Measurements from ENCODE around the gene PUSL1.
A peak's percentile ranks its signal among the peaks of the same experiment; 100 is the strongest.
"Not testable (repeated sequence)": the region's sequence is repeated elsewhere in the genome, so short reads cannot be mapped to it uniquely, and the experiment has no call there.

The PUSL1 gene

GRCh38 chr1:1310476-1311053 is 2.2 kb downstream of the PUSL1 start:
- DNase-seq: no peak

GRCh38 chr1:1311107-1312104 is 3.0 kb downstream of the PUSL1 start:
- DNase-seq: no peak

- DNase-seq: no peak
Observed at GRCh38 chr1:1312450-1313314, 4.3 kb downstream of the PUSL1 start.

DNA sequence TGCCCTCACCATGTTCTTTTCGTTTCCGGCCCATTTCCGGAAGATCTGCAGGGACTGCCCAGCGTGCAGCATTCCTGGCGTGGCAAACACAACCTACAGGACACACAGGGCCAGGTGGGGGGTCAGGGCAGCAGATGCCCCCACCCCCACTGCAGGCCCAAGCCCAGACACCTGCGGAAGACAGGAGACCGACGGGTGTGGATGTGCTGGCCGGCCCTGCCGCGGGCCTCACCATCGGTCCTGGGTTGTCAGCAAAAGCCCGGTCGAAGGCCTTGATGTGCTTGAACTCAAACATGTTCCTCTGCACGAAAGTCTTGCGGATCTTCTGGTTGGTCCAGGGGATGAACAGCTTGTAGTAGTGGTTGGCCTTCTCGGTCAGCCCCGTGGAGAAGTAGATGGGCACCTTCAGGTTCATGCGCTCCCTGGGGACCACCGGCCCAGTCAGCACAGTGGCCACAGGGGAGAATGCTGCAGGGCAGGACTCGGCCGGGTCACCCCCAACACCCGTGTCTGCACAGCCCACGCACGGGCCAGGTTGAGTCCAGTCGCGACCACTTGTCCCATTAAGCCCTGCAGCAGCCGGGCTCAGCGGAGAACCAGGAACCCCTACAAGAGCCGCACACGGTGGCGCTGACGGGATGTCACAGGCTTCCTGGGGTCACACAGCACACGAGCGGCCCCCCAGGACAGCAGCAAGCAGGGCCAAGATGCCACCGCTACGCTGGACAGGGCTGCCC is 5.3 kb downstream of the PUSL1 start:
- DNase-seq: no peak

DNA sequence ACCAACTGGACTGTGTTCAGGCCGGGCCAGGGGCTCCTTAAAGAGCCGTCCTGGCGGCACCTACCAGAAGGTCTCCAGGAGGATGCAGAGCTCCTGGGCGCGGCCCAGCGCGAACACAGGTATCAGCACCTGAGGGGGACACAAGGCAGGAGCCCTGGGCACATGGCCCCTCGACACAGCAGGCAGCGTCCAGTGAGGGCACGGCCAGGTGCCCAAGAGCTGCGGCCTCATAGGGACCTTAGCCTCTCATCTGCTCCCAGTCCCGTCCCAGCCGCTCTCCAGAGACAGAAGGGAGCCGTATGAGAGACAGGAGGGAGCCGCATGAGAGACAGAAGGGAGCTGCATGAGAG is 5.8 kb downstream of the PUSL1 start:
- DNase-seq: no peak

- no peak for DNase-seq
Observed at GRCh38 chr1:1314678-1315335, 6.4 kb downstream of the PUSL1 start.

- no peak for DNase-seq
Observed at GRCh38 chr1:1315435-1315954, 7.1 kb downstream of the PUSL1 start.

GRCh38 chr1:1316199-1316598 is 7.8 kb downstream of the PUSL1 start:
- DNase-seq: not testable (repeated sequence)

DNA sequence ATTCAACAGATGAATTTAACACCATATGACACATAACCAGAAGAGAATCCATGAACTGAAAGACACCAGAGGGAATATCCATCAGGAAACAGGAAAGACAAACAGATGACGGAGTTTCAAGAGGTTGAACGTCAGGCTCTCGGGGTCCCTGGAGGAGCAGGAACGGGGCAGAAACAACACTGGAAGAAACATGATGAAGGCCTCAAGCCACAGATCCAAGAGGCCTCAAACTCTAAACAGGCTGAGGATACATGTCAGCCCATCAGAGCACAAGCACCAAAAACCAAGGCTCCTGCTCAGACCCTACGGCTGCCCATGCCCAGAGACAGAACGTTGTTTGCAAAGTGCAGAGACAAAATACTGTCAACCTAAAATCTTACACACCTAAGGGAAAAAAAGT is 9.0 kb downstream of the PUSL1 start:
- DNase-seq: no peak

- DNase-seq: peak; percentile 87
Observed at GRCh38 chr1:1318131-1318652, 9.8 kb downstream of the PUSL1 start.

DNA sequence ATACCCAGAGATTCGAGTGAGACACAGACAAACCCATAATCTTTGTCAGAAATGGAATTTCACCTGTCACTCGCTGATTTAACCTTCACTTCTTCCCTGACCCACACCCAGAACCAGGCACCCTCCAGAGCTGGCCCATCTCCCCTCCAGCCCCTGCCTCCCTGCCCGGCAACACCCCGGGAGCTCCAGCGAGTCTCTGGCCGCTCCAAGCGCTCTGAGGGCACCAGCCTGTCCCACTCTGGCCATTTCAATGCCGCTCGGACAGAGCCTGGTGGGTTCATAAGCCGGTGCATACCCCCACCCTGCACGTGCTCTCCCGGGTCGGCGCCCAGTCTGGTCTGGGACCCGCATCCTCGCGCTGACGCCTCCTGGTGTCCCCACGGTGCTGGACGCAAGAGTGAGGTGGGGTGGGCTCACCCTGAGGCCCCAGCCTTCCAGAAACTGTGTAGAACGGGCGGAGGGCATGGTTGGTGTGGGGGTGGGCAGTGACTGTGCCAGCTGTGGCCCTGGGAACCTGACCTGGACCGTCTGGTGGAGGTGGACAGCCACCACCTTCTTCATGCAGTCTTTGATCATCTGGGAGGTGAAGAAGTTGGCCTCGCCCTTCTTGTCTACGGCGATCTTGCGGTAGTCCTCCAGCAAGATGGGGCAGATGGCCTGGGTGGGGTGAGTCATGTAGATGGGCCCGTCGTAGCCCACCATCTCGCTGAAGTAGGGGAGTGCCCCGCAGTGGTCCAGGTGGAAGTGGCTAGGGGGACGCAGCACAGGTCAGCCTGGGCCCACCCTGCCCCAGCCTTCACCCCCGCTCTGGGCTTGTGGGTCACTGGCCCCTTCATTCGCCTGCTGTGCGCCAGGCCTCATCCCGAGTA is 10.6 kb downstream of the PUSL1 start:
- no peak for DNase-seq

DNA sequence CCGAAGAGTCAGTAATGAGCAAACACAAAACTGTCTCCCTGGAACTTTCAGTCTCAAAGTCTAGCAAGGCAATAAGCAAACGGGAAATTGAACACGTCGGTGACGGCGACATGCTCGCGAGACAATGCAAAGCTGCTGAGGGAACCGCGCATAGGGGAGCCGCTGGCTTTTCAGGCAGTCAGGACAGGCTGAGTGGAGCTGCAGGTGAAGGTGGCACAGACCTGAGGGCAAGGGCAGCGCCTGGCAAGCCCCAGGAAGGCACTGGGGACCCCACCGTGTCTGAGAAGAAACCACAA is 11.2 kb downstream of the PUSL1 start:
- no peak for DNase-seq

DNA sequence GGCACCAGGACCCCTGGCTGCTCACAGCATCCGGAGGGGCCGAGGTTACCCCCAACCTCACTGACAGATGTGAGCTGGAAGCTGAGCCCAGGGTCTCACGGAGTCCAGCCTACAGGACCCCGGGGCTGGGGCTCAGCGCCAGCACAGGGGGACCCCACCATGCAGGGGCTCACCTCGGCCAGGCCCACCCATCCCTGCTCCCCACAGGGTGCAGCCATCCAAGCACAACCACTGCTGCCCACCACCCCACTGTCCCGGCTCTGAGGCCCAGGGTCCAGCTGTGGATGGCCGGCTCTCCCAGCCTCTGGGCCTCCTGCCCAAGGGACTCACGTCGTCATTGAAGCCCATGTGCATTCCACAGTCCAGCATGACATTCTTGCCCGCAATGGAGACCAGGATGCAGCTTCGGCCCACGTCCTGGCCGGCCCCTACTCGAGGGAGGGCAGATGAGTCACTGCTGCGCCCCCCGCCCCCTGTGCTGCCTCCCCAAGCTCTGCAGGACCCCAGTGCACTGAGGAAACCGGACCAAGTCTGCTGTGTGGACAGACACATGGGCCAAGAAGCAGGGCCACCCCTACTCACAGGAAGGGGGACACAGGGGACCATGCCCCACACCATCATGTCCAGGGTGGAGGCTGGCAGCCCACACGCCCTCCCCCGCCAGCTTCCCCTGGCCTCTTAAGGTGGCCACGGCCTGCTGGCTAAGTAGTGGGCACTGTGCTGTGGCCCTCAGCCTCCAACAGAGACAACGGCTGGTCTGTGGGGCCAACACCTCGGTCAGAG is 12.5 kb downstream of the PUSL1 start:
- DNase-seq: no peak

GRCh38 chr1:1321477-1321876 is 13.1 kb downstream of the PUSL1 start:
- DNase-seq: no peak

- no peak for DNase-seq
Observed at GRCh38 chr1:1322418-1322817, 14.0 kb downstream of the PUSL1 start.

DNA sequence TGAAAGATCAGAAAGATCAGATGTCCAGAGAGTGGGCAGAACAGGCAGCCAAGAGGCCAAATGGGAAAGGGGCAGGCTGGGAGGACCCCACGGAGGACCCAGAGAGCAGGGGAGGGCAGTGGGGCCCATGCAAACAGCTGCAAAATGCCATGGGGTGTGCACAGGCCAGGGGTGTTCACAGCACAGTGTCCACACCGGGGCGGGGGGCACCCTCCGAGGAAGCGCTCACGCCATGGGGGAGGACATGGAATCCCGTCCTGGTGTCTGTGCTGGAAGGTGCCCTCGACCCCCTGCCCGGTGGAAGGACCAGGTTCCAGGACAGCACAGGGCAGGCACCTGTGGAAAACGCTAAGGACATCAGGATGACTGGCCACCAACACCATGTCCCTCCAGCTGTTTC is 14.6 kb downstream of the PUSL1 start:
- no peak for DNase-seq

GRCh38 chr1:1324084-1324523 is 15.7 kb downstream of the PUSL1 start:
- DNase-seq: no peak

DNA sequence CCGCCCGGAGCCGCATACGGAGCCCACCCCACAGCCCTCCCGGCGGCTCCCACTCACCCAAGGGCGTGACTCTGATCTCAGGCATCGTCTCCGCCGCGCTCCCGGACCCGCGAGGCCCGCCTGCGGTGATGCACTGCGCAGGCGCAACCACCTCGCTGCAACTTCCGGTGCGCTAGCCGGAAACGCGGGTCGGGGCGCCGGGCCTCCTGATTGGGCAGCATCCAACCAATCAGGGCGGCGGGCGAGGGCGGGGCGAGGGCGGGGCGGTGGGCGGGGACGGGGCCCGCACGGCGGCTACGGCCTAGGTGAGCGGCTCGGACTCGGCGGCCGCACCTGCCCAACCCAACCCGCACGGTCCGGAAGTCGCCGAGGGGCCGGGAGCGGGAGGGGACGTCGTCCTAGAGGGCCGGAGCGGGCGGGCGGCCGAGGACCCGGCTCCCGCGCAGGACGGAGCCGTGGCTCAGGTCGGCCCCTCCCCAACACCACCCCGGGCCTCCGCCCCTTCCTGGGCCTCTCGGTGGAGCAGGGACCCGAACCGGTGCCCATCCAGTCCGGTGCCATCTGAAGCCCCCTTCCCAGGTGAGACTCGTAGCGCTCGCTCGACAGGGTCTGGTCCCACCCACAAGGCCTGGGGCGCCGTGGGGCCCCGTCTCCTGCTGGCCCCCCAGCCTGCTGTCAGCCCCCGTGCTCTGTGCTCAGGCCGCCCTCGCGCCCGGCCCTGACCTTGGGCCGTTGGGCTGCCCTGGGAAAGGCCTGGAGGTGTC is 16.3 kb downstream of the PUSL1 start, which contains the start of the genes CPTP and INTS11:
CPTP (plus strand) TSS at position 279 of the 764 bp plus-strand sequence. CDS start 2,109 bp downstream, outside the sequence.
INTS11 (minus strand) TSS at position 137 of the 764 bp plus-strand sequence; CDS start at position 85, 52 bp downstream.
- DNase-seq: peak; percentile 86 to 97

All from NCI-H446 (cell line).